ENCODE results near the gene PNCK.

The PNCK gene

DNA sequence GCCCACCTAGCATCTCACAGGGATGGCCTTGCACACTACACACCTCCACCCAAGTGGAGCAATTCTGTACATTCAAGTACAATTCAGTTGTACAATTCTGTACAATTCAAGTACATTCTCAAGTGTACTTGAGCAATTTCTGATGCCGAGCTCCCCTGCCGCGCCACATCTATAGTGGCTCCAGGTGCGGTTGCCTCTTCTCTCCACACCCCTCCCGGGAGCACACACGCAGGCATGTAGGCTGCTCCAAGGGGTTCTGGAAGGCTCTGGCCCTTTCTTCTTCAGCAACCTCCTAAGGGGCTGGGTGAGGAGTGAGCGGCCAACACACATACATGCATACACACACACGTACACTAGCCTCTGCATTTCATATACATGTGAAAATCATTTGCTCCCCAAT, 45.5 kb downstream of the PNCK start:
- DNase-seq (ENCODE audit: low read depth in 2 of 2): no peak

DNA sequence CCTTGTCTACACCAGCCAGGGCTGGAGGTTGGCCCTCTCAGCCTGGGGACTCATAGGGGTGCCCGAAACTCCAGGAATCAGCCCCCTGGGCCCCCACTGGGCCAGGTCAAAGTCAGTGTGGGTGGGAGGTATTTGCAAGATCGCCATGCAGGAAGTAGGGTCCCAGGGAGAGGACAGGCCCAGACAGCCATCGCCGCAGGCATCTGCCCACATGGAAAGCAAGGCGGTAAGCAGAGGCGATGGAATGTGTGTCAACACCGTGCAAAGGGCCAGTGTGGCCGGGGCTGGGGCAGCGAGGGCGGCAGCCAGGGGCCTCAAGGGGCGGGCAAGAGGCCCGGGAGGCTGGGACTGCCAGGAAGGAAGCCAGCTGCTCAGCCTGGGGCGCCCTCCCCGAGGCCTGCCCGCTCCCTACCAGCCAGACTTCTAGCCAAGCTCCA, 45.9 kb downstream of the PNCK start:
- no peak for DNase-seq (ENCODE audit: low read depth in 2 of 2)

DNA sequence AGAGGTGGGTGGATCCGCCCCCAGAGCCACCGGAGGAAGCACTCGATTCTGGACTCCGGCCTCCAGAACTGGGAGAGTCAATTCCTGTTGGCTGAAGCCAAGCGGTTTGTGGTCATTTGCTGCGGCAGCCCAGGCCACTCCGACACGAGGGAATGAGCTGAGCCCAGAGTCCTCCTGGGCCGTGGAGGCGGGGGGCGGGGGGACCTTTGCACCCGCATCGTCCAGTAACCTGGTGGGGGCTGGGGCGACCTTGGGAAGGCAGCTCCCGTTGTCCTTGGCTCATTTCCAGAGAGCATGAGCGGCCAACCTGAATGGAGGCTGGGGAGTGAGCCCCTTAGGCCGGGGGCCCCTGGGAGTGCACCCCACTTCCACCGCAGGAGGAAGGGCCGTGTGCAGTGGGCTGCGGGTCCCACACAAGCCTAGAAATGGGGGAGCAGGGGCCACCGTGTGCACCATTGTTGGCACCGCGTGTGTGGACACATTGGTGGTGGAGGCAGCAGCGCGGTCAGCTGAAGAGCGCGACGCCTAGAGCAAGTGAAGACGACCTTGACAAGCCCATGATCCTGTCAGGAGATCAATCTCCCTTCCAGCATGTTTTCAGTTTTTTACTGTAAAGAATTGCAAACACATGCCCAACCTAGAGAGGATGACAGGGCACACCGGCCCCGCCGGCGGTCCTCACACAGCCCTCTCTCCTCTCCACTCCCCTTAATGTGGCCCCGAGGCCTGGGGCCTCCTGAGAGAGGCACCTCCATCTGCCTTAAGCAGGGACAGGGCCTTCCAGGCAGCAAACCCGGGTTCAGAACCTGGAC, 46.5 kb downstream of the PNCK start:
- DNase-seq (ENCODE audit: low read depth in 2 of 2): no peak

DNA sequence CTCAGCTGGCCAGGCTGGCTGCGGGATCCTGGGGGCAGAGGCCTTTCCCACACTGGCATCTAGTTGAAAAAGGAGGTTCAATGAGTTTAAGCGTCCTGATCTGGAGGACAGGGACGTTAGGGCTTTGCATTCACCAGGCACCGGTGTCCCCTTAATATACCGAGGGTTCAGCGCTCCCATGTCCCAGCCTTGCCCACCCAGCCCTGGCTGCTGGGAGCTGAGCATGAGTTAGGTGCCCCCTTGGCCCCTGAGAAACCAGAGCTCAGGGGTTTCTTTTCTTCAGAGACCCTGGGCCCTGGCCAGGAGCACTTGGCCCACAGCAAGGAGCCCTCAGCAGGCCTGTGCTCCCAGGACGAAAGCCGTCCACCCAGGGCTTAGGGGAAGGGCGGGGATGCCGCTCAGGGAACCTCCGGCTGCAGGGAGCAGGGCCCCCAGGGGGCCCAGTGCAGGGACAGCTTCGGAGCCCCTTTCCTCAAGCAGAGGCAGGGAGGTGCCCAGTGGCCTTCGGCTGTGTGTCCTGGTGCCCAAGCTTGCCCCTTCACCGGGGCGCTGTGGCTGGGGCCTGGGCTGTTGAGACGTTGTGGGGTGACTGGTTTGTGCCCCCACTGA, 47.5 kb downstream of the PNCK start:
- no peak for DNase-seq (ENCODE audit: low read depth in 2 of 2)

DNA sequence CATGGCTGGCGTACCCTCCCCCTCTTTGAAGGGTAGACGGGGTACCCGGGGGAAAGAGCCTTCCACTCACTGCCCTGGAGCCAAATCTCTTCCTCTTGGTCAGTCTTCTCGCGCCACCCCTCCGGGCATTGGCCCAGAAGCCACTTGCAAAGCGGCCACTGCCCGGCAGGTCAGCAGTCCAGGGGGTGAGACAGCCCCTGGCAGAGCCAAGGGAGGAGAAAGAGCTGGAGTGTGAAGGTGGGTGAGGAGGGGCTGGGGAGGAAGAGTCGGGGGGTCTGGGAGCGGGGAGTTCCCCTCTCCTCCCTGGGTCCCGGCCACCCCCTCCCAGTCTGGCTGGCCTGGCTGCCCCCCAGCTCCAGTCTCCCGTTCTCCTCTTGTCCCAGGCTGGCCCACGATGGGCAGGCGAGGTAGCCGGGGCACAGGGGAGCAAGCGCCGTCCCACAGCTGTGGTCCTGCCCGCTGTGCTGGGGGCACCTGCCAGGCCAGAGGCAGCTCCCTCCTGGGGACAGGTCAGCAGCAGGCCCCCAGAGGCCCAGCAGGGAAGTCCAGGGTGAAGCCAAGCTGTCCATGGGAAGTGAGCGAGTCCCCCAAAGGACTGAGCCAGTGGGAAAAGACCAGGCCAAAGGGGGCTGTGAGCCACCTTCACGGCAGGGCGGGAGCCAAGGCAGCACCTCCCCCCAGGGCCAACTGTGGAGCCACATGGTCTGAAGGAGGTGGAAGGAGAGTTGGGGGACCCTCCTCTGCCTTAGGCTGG, 48.2 kb downstream of the PNCK start:
- DNase-seq (ENCODE audit: low read depth in 2 of 2): no peak

DNA sequence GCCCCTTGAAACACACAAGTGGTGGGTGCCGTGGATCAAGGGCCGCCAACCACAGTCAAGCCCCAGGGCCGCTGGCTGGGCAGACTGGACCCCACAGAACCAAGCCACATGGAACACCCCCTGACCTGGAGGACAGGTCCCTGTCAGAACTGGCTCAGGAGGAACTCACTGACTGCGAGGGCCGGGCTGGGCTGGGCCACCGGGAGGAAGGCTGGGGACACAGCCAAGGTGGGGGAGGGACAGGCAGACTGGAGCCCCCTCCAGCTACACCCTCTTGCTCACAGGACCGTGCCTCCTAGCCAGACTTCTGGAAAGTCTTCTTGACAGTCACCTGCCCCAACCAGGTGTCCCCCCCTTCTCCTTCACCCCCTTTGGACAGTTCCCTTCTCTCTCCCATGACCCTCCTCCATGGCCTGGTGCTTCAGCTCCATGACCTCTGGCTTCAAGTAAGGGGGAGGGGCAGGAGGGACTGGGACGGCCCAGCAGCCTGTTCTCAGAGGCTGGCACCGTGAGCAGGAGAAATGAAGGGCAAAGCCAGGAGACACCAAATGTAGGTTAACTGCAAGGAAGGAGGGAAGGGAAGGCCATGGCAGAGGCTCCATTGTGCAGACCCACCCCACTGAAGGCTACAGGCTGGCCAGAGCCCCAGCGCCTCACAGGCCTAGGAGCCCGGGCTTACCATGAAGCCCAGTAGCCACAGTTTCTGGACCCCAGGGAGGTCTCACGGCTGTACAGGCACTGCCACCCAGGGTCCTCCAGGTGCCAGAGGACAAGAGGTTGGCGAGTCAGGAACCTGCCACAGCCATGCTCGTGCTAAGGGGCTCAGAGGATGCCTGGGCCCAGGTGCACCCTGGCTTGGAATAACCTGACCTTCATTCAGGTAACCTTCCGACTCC, 49.2 kb downstream of the PNCK start:
- DNase-seq (ENCODE audit: low read depth in 2 of 2): no peak

DNA sequence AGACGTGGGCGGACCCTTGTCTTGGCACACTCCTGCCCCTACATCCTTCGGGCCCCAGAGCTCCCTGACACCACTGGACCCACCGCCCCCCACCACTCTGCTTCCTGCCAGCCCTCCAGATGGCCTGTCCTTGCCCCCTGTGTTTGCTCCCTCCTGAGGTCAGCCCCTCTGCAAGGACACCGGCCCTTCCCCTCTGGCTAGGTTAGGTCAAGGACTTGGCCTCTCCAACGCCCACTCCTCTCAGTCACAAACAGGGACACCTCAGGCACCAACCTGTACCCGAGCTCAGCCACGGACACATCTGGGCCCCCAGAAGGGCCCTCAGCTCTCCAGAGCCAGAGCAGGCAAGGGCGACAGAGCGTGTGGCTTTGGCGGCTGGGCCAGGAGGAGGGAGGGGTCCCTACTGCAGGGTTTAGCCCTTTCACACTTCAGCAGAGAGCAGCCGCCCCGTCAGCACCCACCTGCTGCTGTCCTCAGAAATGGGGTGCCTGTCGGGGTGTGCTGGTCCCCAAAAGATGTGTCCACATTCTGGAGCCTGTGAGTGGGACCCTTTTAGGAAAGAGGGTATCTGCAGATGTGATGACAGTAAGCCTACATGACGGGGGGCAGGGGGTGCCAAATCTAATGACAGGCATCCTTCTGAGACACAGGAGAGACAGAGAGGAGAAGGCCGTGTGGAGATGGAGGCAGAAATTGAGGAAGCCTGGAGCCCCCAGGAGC, 50.1 kb downstream of the PNCK start:
- no peak for DNase-seq (ENCODE audit: low read depth in 2 of 2)

DNA sequence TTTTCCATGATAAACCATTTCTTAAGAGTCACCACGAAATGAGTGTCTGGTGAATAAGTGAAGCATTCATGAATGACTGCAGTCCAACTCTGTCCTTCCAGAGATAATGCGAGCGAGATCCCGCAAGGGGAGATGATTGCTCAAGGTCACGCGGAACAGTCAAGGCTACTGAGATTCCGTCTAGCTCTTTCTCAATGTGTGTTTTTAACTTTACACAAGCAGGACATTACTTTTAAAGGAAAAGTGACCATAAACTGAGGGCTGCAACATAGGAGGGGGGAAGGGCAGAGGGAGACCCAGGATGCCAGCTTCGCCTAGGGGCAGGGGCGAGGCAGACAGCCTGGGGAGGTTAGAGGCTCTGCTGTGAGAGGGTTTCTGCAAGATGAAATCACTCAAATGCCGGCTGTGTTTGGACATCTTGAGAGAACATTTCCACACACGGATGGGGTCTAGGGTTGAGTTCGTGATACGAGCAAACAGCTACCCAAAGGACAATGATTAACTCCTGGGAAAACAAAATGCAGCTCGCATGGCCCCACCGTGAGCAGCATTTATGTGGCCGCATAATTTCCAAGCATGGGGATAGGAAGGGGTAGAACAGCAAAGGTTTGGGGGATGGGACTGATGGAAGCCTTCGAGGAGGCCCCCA, 50.8 kb downstream of the PNCK start:
- DNase-seq (ENCODE audit: low read depth in 2 of 2): no peak

DNA sequence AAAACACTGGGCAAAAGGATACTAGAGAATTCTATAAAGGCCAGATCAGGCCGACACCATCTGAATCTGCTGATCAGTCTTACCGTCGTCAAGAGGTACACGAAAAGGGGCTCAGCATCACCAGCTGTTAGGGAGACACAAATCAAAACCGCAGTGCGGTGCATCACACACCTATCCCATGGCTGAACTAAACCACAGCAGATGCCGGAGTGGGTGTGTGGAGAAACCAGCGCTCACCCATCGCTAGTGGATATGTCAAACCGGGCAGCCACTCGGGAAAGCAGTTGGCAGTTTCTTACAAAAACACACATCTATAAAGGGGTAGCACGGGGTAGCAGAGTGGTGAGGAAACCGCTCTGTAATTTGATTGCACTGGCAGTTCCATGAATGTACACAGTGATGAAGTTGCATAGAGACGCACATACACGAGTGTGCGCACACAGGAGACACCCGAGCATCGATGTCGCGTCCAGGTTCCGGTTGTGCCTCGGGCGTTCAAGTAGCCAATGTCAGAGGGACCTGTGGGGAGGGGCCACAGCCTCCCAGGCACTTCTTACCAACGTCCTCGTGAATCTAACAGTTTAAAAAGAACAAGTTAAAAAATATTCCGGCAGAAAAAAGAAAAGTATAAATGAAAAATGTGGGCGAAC, 51.5 kb downstream of the PNCK start:
- no peak for DNase-seq (ENCODE audit: low read depth in 2 of 2)

DNA sequence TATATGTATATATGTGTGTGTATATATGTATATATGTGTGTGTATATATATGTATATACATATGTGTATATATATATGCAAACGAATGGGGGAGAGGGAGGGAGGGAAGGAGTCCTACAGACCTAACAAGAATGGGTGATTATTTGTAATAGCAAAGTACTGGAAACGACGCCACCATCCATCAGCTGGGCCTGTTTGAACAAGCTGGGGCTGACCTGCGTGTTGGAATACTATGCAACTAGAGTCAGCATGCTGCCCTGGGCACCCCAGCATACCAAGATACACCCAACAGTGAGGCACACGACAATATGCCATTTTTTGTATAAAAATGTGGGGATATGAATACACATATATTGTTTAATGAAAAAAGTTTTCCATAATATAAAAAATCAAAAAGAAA, 53.0 kb downstream of the PNCK start:
- no peak for DNase-seq (ENCODE audit: low read depth in 2 of 2)

Data from activated CD4-positive, alpha-beta T cell treated with anti-CD3 and anti-CD28 coated beads for 24 hours (primary cell).